Astrocyte (in vitro differentiated cells and primary cell): ENCODE data around the gene EVC. TPM values are rescaled to one million over a fixed set of nuclear protein-coding genes. Genes with fewer than 3 reads are reported as not detected.

Source experiments
- DNase-seq: peaks from one replicate; pipeline ENCODE4 v3.0.0-alpha.2; 2010; ENCODE audit warnings: low read depth
- FAIRE-seq: peaks from 2 replicates; lab custom pipeline; 2011; peaks lifted over from hg19 to GRCh38; lab: Jason Lieb, UNC
- H2AFZ ChIP-seq: 2 replicates; pipeline ENCODE4 v1.6.0; 2012; ENCODE audit warnings: low read depth, low read length, inconsistent platforms
- H3K27ac ChIP-seq: 2 replicates; pipeline ENCODE4 v1.5.1; 2011; ENCODE audit warnings: low read depth, low read length, inconsistent platforms
- H3K27me3 ChIP-seq: 2 replicates; pipeline ENCODE4 v1.6.0; 2011; ENCODE audit warnings: low read length, inconsistent platforms; ENCODE audit not compliant: insufficient read depth
- H3K36me3 ChIP-seq: 2 replicates; pipeline ENCODE4 v1.5.1; 2011; ENCODE audit warnings: low read length, inconsistent platforms; ENCODE audit not compliant: insufficient read depth
- H3K4me1 ChIP-seq: 2 replicates; pipeline ENCODE4 v1.5.1; 2011; ENCODE audit warnings: low read length, inconsistent platforms; ENCODE audit not compliant: insufficient read depth
- H3K4me2 ChIP-seq: 2 replicates; pipeline ENCODE4 v1.6.0; 2012; ENCODE audit warnings: low read length, inconsistent platforms
- H3K4me3 ChIP-seq: 2 replicates; pipeline ENCODE4 v1.5.1; 2011; ENCODE audit warnings: low read depth, mild to moderate bottlenecking, low read length, inconsistent platforms; ENCODE audit not compliant: insufficient read depth
- H3K79me2 ChIP-seq: 2 replicates; pipeline ENCODE4 v1.6.0; 2012; ENCODE audit warnings: mild to moderate bottlenecking, low read length, inconsistent platforms; ENCODE audit not compliant: insufficient read depth
- H3K9ac ChIP-seq: 2 replicates; pipeline ENCODE4 v1.6.0; 2012; ENCODE audit warnings: mild to moderate bottlenecking, low read length, inconsistent platforms
- H3K9me3 ChIP-seq: 2 replicates; pipeline ENCODE4 v1.5.1; 2012; ENCODE audit warnings: low read depth, mild to moderate bottlenecking, low read length, inconsistent platforms; ENCODE audit not compliant: insufficient read depth
- H4K20me1 ChIP-seq: 2 replicates; pipeline ENCODE4 v1.6.0; 2012; ENCODE audit warnings: low read length, inconsistent platforms; ENCODE audit not compliant: insufficient read depth
- H3K27ac Mint-ChIP-seq: one replicate; pipeline ENCODE4 v1.8.0; 2021; ENCODE audit warnings: mild to moderate bottlenecking, mixed read lengths; ENCODE audit not compliant: unreplicated experiment
- H3K27me3 Mint-ChIP-seq: one replicate; pipeline ENCODE4 v1.8.0; 2021; ENCODE audit warnings: low read depth, mixed read lengths; ENCODE audit not compliant: unreplicated experiment
- H3K36me3 Mint-ChIP-seq: one replicate; pipeline ENCODE4 v1.8.0; 2021; ENCODE audit warnings: low read depth, mixed read lengths; ENCODE audit not compliant: unreplicated experiment
- H3K4me1 Mint-ChIP-seq: one replicate; pipeline ENCODE4 v1.8.0; 2021; ENCODE audit warnings: low read depth, mixed read lengths; ENCODE audit not compliant: unreplicated experiment
- H3K4me3 Mint-ChIP-seq: one replicate; pipeline ENCODE4 v1.8.0; 2021; ENCODE audit warnings: mild to moderate bottlenecking, moderate library complexity, mixed read lengths; ENCODE audit not compliant: unreplicated experiment
- H3K9me3 Mint-ChIP-seq: one replicate; pipeline ENCODE4 v1.8.0; 2021; ENCODE audit warnings: mild to moderate bottlenecking, mixed read lengths; ENCODE audit not compliant: unreplicated experiment
- CTCF ChIP-seq: IDR thresholded peaks from 2 replicates; pipeline ENCODE4 v1.5.1; 2011; ENCODE audit warnings: low read depth, mild to moderate bottlenecking, inconsistent platforms, low read length, moderate library complexity; ENCODE audit not compliant: insufficient read depth
- EZH2 ChIP-seq: IDR thresholded peaks from 2 replicates; pipeline ENCODE4 v1.6.1; 2012; ENCODE audit warnings: mild to moderate bottlenecking, low read length, inconsistent platforms; ENCODE audit not compliant: insufficient read depth
- total RNA-seq: library from RNA; stranded (reverse); gene quantifications from 2 replicates; pipeline ENCODE4 v1.2.1, GENCODE V29; 2021

The EVC gene
- total RNA-seq, 1 donor from 2014 or later, result 23.9 TPM

- peaks cover 8% of the 10 kb centered on the region for H3K4me1 Mint-ChIP-seq
- peaks cover 6% of the 10 kb centered on the region for H3K9me3 Mint-ChIP-seq
- H3K4me1 ChIP-seq, result peaks cover 26% of the 10 kb centered on the region
- H3K27me3 Mint-ChIP-seq, result no peaks in the 10 kb centered on the region
- peaks cover 5% of the 10 kb centered on the region for H3K36me3 ChIP-seq
- H3K27ac ChIP-seq, result no peak overlapping the region
- FAIRE-seq, result no peak
- H3K9me3 ChIP-seq, result peaks cover 5% of the 10 kb centered on the region
- no peak for DNase-seq
- peaks cover 77% of the 10 kb centered on the region for H4K20me1 ChIP-seq
- H3K79me2 ChIP-seq, result peaks cover 85% of the 10 kb centered on the region
- H3K4me3 Mint-ChIP-seq, result no peak overlapping the region
- TF ChIP-seq CTCF, result no peak
- no peak for TF ChIP-seq EZH2
- H3K27ac Mint-ChIP-seq, result no peak overlapping the region
- H3K36me3 Mint-ChIP-seq, result peaks cover 20% of the 10 kb centered on the region
- no peak overlapping the region for H3K4me3 ChIP-seq
- no peak overlapping the region for H2AFZ ChIP-seq
- H3K4me2 ChIP-seq, result no peak overlapping the region
- H3K9ac ChIP-seq, result no peak overlapping the region
- no peaks in the 10 kb centered on the region for H3K27me3 ChIP-seq
These were observed 4.4 kb downstream of the EVC start for GRCh38 chr4:5715357-5715756.

GRCh38 chr4:5716391-5716790, 5.4 kb downstream of the EVC start:
- FAIRE-seq, result no peak
- peaks cover 87% of the 10 kb centered on the region for H4K20me1 ChIP-seq
- H3K27ac Mint-ChIP-seq, result no peak overlapping the region
- H3K4me1 ChIP-seq, result peaks cover 20% of the 10 kb centered on the region
- H3K36me3 ChIP-seq, result peaks cover 11% of the 10 kb centered on the region
- TF ChIP-seq EZH2 (no peak), CTCF (no peak)
- H3K4me1 Mint-ChIP-seq, result peaks cover 5% of the 10 kb centered on the region
- no peak overlapping the region for H2AFZ ChIP-seq
- H3K27me3 ChIP-seq, result no peaks in the 10 kb centered on the region
- H3K79me2 ChIP-seq, result peaks cover 91% of the 10 kb centered on the region
- peaks cover 20% of the 10 kb centered on the region for H3K36me3 Mint-ChIP-seq
- H3K27ac ChIP-seq, result no peak overlapping the region
- H3K4me3 ChIP-seq, result no peak overlapping the region
- no peak overlapping the region for H3K4me3 Mint-ChIP-seq
- H3K9ac ChIP-seq, result no peak overlapping the region
- no peaks in the 10 kb centered on the region for H3K27me3 Mint-ChIP-seq
- no peak overlapping the region for H3K4me2 ChIP-seq
- DNase-seq, result no peak
- H3K9me3 Mint-ChIP-seq, result peaks cover 6% of the 10 kb centered on the region
- peaks cover 5% of the 10 kb centered on the region for H3K9me3 ChIP-seq

GRCh38 chr4:5717449-5718158, 6.6 kb downstream of the EVC start:
- Histone ChIP-seq H3K36me3 (peaks cover 13% of the 10 kb centered on the region), H3K4me1 (peaks cover 20% of the 10 kb centered on the region), H2AFZ (no peak overlapping the region), H3K27ac (no peak overlapping the region), H3K4me3 (no peak overlapping the region), H3K9me3 (peaks cover 5% of the 10 kb centered on the region), H3K9ac (no peak overlapping the region), H3K79me2 (peaks cover 79% of the 10 kb centered on the region), H3K4me2 (no peak overlapping the region), H4K20me1 (peaks cover 89% of the 10 kb centered on the region), H3K27me3 (no peaks in the 10 kb centered on the region)
- DNase-seq (no peak), FAIRE-seq (no peak)
- no peak overlapping the region for H3K27ac Mint-ChIP-seq
- no peaks in the 10 kb centered on the region for H3K27me3 Mint-ChIP-seq
- no peak overlapping the region for H3K4me3 Mint-ChIP-seq
- TF ChIP-seq CTCF (no peak), EZH2 (no peak)
- peaks cover 21% of the 10 kb centered on the region for H3K36me3 Mint-ChIP-seq
- peaks cover 6% of the 10 kb centered on the region for H3K4me1 Mint-ChIP-seq
- peaks cover 6% of the 10 kb centered on the region for H3K9me3 Mint-ChIP-seq
